Bronchial epithelial cell (primary cell): ENCODE data around the gene AGXT2. TPM values are rescaled to one million over a fixed set of nuclear protein-coding genes. Genes with fewer than 3 reads are reported as not detected.

Experiments
- DNase-seq: peaks from one replicate; pipeline ENCODE4 v3.0.0-alpha.2; 2010; ENCODE audit warnings: low read depth
- FAIRE-seq: peaks from 2 replicates; lab custom pipeline; 2011; peaks lifted over from hg19 to GRCh38; lab: Jason Lieb, UNC
- H3K27me3 ChIP-seq: 2 replicates; pipeline ENCODE4 v1.5.1; 2011; ENCODE audit warnings: low read length; ENCODE audit not compliant: control insufficient read depth, insufficient read depth
- H3K36me3 ChIP-seq: 2 replicates; pipeline ENCODE4 v1.5.1; 2011; ENCODE audit warnings: low read length; ENCODE audit not compliant: control insufficient read depth, insufficient read depth
- H3K4me3 ChIP-seq: 2 replicates; pipeline ENCODE4 v1.5.1; 2011; ENCODE audit warnings: mild to moderate bottlenecking, low read depth, low read length, control low read depth
- CTCF ChIP-seq: IDR thresholded peaks from 2 replicates; pipeline ENCODE4 v1.5.1; 2011; ENCODE audit warnings: mild to moderate bottlenecking, moderate library complexity, low read length, control low read depth, inconsistent platforms; ENCODE audit not compliant: insufficient read depth, severe bottlenecking
- total RNA-seq: library from RNA; depleted of rRNA; stranded (reverse); fragments of >200 nt; gene quantifications from 2 replicates; pipeline ENCODE4 v1.2.1, GENCODE V29; 2014

AGXT2 gene
- total RNA-seq, 1 donor from 2014 or later, result not detected

GRCh38 chr5:35004771-35005170 is 43.0 kb downstream of the AGXT2 start:
- no peak overlapping the region for H3K4me3 ChIP-seq
- FAIRE-seq, result no peak
- no peaks in the 10 kb centered on the region for H3K27me3 ChIP-seq
- no peak for DNase-seq
- H3K36me3 ChIP-seq, result no peaks in the 10 kb centered on the region
- TF ChIP-seq CTCF, result no peak

- no peak for DNase-seq
- Histone ChIP-seq H3K36me3 (no peaks in the 10 kb centered on the region), H3K27me3 (no peaks in the 10 kb centered on the region), H3K4me3 (no peak overlapping the region)
- FAIRE-seq, result no peak
- no peak for TF ChIP-seq CTCF
These were observed 43.5 kb downstream of the AGXT2 start for GRCh38 chr5:35004200-35004599.

- no peak for FAIRE-seq
- peak; percentile 27 for DNase-seq
These were observed 44.5 kb downstream of the AGXT2 start for GRCh38 chr5:35003018-35003957.

DNA sequence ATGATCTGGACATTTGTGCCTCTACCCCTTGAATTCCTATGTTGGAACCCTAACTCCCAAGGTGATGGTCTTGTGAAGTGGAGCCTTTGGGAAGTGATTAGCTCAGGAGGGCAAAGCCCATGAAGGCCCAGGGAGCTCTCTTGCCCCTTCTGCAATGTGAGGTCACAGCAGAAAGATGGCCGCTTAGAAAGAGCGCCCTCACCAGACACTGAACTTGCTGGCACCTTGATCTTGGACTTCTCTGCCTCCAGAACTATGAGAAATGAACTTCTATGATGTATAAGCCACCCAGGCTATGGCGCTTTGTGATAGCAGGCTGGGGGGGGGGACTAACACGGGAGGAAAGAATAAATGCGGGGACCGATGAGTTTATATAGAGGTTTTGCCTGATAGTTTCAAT is 45.3 kb downstream of the AGXT2 start:
- TF ChIP-seq CTCF, result no peak
- no peak for DNase-seq
- H3K36me3 ChIP-seq, result no peaks in the 10 kb centered on the region
- no peak overlapping the region for H3K4me3 ChIP-seq
- H3K27me3 ChIP-seq, result no peaks in the 10 kb centered on the region
- FAIRE-seq, result no peak

More at GRCh38 chr5:35003018-35003957, 44.5 kb downstream of the AGXT2 start:
- Histone ChIP-seq H3K4me3 (no peak overlapping the region), H3K27me3 (no peaks in the 10 kb centered on the region), H3K36me3 (no peaks in the 10 kb centered on the region)
- TF ChIP-seq CTCF, result peak; percentile 86

GRCh38 chr5:35001842-35002241 is 45.9 kb downstream of the AGXT2 start:
- no peak for TF ChIP-seq CTCF
- Histone ChIP-seq H3K27me3 (no peaks in the 10 kb centered on the region), H3K4me3 (no peak overlapping the region), H3K36me3 (no peaks in the 10 kb centered on the region)
- FAIRE-seq, result no peak
- no peak for DNase-seq
